Stimulated activated CD8-positive, alpha-beta memory T cell treated with anti-CD3 and anti-CD28 coated beads, Interleukin-2, amount 100 ng/mL, for 1 hour (primary cell): ENCODE results near the gene POLR2J3.
"Not testable (repeated sequence)": the region's sequence is repeated elsewhere in the genome, so short reads cannot be mapped to it uniquely, and the experiment has no call there.

Source experiments
- DNase-seq, 2 donors: peaks; one replicate each; pipeline ENCODE4 v3.0.0-alpha.2; 2020; ENCODE audit warnings: low read depth in 2 of 2

POLR2J3 gene

DNA sequence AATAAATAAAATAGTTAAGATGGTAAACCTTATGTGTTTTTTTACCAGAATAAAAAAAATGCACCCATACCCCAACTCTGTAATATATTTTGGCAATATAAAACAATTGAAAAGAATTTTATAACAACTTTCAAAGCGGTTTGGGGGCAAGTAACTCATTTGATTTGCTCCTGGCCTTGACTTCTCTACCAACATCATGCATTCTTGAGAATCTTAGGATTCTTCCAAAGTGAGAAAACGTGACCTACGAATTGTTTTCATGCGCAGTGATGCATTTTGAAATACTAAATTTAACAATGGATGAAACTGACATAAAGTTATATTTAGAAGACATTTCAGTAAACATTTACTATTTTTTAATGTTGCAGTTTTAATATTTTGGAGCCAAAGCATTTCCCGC, 51.6 kb downstream of the POLR2J3 start:
- not testable (repeated sequence) for DNase-seq

GRCh38 chr7:102517550-102518147, 54.7 kb downstream of the POLR2J3 start, which contains the start of gene RASA4B:
TSS of gene RASA4B (minus strand) at chr7:102517777. CDS start at chr7:102517710, 67 bp downstream.
- DNase-seq: not testable (repeated sequence)
